ENCODE data around the gene C16orf82.

C16orf82 gene

DNA sequence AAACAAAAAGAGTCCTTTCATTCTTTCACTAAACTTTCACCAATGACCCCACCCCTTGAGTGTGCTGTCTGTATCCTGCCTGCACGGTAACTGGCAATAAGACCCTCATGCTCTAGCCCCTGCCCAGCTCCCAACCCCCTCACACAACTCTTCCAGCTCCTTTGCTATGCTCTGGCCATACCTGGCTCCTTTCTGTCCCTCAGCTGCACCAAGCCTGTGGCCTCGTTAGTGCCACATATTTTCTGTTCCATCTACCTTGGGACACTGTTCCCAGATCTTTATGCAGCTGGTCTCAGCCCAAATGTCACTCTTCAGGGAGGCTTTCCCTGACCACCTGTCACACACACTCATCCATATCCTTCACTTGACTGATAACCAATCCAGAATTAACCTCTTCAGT, 47.3 kb downstream of the C16orf82 start:
- H3K9me3 ChIP-seq (ENCODE audit: control insufficient read depth in 5 of 5, low read length in 5 of 5): peaks cover 0 to 5% (median 0%) of the 10 kb centered on the region in 5 donors
- no peak overlapping the region for H3K27ac ChIP-seq (ENCODE audit: low read depth, low read length)
- peaks cover 0 to 6% (median 0%) of the 10 kb centered on the region in 5 donors for H3K27me3 ChIP-seq (ENCODE audit: control insufficient read depth in 5 of 5, insufficient read depth in 4 of 5, low read length in 5 of 5)
- H3K36me3 ChIP-seq (ENCODE audit: control insufficient read depth in 5 of 5, insufficient read depth in 5 of 5, low read length in 5 of 5): no peaks in the 10 kb centered on the region
- no peak overlapping the region for H3K9ac ChIP-seq (ENCODE audit: low read length in 5 of 5)
- H3K4me1 ChIP-seq (ENCODE audit: control insufficient read depth in 5 of 5, insufficient read depth in 5 of 5, low read length in 5 of 5): peaks cover 0 to 13% (median 11%) of the 10 kb centered on the region in 5 donors
- H3K4me3 ChIP-seq (ENCODE audit: low read depth in 1 of 5, low read length in 5 of 5): no peak overlapping the region

DNA sequence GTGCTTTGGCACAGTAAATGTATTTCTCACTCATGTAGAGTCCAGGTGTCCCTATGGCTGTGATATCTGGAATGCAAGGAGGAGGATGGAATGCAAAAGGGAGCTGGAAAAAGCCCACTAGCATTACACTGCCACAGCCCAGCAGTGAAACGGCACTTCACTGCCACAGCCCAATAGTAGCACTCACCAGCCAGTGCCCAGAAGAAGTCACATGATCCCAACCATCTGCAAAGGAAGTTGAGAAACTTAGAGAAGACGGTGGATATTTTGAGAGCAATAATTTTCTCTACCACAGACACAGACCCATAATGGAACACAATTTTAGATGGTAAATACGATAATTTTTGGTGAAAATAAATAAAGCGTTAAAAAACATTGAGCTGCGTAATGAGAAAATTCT, 51.8 kb downstream of the C16orf82 start:
- Histone ChIP-seq H3K4me1 (ENCODE audit: control insufficient read depth in 5 of 5, insufficient read depth in 5 of 5, low read length in 5 of 5) (no peaks in the 10 kb centered on the region), H3K9ac (ENCODE audit: low read length in 5 of 5) (no peak overlapping the region), H3K9me3 (ENCODE audit: control insufficient read depth in 5 of 5, low read length in 5 of 5) (peaks cover 5 to 15% (median 9%) of the 10 kb centered on the region in 5 donors), H3K27me3 (ENCODE audit: control insufficient read depth in 5 of 5, insufficient read depth in 4 of 5, low read length in 5 of 5) (peaks cover 0 to 5% (median 0%) of the 10 kb centered on the region in 5 donors), H3K27ac (ENCODE audit: low read depth, low read length) (no peak overlapping the region), H3K4me3 (ENCODE audit: low read depth in 1 of 5, low read length in 5 of 5) (no peak overlapping the region), H3K36me3 (ENCODE audit: control insufficient read depth in 5 of 5, insufficient read depth in 5 of 5, low read length in 5 of 5) (no peaks in the 10 kb centered on the region)
